Stimulated activated CD4-positive, alpha-beta T cell treated with anti-CD3 and anti-CD28 coated beads, Interleukin-2, amount 100 ng/mL, for 4 hours (primary cell): ENCODE results near the gene B9D1.
A peak's percentile ranks its signal among the peaks of the same experiment; 100 is the strongest.

Experiments
- DNase-seq: peaks from one replicate; pipeline ENCODE4 v3.0.0-alpha.2; 2020; ENCODE audit warnings: low read depth

Gene B9D1, protein sequence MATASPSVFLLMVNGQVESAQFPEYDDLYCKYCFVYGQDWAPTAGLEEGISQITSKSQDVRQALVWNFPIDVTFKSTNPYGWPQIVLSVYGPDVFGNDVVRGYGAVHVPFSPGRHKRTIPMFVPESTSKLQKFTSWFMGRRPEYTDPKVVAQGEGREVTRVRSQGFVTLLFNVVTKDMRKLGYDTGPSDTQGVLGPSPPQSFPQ

GRCh38 chr17:19362277-19363113, at the start of gene B9D1:
Gene B9D1, minus strand, starts transcription at chr17:19362723. Its CDS starts 154 bp downstream, at chr17:19362569.
- peak; percentile 89 for DNase-seq

DNA sequence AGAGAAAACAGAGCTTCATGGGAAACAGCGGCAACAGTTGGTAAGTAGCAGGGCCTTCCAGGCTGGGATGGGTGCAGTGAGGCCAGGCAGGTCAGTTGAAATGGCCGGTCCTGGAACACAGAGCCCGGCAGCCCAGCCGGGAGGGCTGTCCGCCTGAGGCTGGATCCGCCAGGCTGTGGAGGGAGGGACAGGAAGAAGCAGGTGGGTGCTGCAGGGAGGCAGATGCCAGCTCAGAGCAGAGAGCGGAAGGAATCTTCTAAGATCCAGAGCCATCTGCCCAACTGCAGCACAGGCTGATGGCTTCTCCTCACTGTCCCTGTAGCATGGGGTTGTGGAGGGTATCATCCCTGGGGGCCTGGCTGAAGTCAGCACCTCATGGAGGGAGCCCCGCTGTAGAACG, 49.1 kb upstream of the B9D1 start:
- DNase-seq: no peak

DNA sequence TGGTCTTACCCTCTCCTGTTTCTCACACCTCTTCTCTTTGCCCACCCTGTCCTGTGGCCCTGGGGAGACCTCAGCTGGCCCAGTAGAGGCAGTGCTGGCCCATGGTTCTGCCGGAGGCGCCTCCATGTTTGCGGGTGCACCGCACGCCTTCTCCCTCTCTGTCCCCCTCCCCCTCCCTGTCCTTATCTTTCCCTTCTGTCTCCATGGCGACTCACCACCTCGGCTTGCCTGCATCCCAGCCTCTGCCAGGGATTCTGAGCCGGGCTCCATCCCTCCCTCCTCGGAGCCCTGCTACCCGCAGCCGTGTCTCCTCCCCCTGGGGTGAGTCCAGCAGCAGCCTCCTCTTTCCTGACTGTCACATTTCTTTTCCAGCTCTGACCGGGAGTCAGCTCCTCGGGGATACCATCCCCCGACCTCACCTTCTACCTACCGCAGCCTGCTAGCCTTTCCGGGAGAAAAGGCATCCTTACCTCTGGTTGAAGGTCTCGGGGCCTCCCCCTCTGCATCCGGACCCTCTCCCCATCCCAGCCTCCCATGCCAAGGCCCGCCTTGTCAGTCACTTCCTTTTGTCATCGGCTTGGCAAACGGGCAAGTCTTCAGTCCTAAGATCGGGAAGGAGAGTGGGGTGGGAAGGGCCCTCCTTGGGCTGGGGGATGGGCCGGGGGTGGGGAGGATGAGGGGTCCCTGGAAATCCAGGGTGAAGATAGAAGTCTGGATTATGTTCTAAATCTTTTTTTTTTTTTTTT, 48.5 kb upstream of the B9D1 start, which contains the start of gene RNF112:
Gene RNF112 (plus strand): TSS at position 358 of the 746 bp plus-strand sequence. CDS start 177 bp downstream, at position 535.
- no peak for DNase-seq

- DNase-seq: no peak
Observed at GRCh38 chr17:19410091-19410490, 47.6 kb upstream of the B9D1 start.

DNA sequence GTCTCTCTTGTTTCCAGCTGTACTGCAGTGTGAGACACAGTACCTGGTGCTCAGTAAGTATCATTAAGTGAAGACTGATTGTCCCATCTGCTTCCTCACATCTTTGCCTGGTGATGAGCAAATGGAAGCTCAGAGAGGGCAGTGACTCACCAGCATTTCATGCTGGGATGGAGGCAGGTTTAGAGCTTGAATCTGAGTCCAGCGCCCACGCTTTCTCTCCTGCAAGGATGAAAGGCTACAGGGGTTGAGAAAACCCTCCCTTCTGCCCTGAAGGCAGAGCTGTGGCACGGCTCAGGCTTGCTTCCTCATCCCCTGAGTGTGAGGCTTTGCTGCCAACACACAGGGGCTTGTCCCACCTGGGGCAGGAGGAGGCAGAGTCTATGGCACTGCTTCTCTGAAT, 47.0 kb upstream of the B9D1 start:
- peak; percentile 12 for DNase-seq

DNA sequence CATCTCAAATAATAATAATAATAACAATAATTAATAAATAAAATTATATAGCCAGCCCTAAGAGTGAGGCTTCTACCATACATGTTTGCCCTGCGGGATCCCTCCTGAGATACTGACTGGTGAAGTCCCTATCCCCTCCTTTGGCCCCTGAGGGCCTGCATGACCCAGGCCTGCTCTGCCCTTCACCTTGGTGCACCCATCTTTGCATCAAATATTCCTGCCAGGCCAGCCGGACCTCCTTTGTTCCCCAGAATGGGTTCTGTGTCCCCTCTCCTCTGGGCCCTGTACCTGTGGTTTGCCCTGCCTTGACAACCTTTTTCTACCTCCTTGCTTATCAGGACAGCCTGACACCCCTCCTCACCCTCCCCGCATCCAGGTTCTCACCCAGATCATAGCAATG, 46.5 kb upstream of the B9D1 start:
- DNase-seq: no peak

GRCh38 chr17:19408346-19408710, 45.8 kb upstream of the B9D1 start:
- no peak for DNase-seq

- no peak for DNase-seq
Observed at GRCh38 chr17:19407601-19408345, 45.2 kb upstream of the B9D1 start.

GRCh38 chr17:19405114-19405513, 42.6 kb upstream of the B9D1 start:
- no peak for DNase-seq

DNA sequence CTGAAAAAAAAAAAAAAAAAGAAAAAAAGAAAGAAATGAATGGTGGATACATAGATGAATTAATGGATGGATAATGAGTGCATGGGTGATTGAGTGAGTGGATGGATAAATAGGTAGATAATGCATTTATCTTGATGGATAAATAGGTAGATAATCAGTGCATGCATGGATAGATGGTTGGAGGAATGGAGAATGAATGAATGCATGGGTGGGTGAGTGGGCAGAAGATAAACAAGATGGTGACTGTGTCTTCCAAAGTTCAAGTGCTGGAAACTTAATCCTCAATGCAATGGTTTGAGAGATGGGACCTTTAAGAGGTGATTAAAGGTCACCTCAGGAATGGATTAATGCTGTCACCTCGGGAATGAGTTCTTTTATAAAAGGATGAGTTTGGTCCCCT, 41.7 kb upstream of the B9D1 start:
- no peak for DNase-seq

DNA sequence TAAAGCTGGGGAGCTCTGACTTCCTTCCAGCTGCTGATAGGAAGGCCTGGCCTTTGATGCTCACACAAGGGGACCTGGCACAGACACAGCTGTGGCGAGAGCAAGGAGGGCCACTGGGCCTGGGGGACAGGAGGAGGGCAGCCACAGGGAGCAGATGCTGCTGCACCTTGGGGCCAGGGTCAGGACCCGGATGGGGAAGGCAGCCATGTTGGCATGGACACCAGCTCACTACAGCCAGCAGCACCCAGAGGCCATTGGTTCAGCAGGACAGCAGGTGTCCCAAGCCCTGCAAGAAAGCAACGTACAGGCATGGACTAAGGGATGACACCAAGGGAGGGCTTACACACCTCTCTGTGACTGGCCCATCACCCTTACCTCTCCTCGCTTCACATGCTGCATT, 40.5 kb upstream of the B9D1 start:
- DNase-seq: no peak

DNA sequence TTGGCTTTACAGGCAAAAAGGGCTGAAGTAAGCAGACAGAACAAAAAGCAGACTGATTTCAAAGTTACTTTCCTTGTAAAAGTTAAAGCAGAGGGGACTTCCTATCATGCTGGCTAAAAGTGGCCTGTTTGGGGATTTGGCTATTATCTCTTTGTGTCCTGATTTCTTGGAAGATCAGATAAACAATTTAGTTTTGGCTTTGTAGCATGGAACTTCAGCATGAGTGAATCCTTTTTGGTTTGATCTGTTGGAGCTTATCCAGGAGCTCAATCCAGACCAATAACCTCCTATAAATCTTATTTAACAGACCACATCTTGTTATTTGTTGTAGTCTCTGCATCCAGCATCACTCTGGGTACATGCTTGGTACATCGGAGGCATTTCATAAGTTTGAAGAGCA, 39.6 kb upstream of the B9D1 start:
- no peak for DNase-seq

DNA sequence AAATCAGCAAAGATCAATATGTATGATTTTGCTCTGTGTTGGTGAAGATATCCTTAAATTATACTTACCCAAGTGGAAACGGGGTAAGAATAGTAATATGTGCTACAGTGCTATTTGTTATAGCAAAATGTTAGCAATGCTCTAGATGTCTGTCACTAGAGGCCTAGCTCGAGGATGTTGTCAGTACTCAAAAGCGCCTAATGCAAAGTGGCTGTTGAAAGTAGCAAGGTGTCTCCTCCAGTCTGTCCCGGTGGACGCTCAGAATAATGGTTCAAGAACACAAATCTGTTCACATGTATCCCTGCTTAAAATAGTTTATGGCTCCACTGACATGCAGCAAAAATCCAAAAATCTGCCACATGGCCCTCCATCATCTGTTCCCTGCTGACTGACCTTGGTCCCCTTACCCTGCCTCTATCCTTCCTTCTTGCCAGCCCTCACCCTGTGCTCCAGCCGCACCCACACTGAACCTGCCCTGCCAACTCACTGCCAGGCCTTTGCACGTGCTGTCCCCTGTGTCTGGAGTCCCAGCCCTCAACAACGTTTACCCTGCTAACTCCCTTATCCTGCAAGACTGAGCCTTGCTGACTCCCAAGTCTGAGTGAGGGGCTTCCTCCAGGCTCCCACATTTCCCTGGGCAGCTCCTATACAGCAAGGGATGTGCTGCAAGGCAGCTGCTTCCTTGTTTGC, 38.9 kb upstream of the B9D1 start:
- no peak for DNase-seq

DNA sequence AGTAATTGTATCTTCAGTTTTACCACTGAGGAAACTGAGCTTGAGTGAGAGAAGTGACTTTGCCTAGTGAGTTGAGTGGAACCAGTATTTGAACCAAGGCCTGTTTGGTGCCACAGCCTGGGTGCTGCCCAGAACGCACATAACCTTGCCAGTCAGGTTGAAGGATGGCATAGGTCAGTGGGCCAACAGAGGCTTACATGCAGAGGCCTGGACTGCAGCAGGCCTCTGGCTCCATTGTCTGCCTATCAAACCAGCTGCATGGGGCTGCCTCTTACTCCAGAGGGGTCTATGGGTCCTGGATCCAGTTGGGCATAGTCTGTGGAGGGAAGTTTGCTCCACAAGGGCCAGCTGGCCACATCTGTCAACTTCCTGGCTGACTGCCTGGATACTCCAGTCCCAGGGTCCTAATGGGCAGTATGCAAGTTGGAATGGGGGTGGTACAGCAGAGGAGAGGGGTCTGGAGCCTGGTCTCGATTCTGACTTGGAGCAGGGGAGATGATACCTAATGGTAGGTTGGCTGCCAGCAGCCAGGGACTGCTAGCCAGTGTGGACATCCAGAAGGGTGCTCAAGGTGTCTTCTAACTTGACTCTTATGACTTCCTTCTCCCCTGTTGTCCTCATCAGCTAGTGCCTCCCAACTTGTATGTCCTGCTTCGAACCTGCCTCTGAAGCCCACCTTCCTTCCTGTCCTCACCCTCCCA, 37.4 kb upstream of the B9D1 start:
- no peak for DNase-seq

GRCh38 chr17:19398301-19399181, 36.0 kb upstream of the B9D1 start:
- no peak for DNase-seq

DNA sequence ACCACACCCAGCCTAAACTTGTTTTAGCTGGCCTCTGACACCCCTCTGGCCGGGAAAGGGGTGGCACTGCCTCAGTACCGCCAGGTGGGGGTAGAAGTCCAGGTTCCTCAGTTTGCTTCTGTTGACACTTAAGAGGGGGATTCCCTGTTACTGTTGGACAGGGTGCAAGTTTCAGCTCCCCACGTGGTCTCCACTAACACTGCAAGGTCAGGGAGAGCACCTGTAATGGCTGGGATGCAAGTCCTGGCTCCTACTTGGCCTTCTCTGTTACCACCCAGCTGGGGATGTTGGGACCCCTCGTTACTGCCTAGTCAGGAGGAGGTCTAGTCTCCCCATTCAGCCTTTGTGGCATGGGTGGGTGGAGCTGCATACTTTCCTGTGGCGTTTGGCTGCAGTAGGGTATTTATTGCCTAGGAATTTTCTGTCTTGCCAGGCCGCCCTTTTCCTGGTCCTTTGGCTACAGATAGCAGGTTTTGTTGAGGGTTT, 35.1 kb upstream of the B9D1 start:
- no peak for DNase-seq

GRCh38 chr17:19392303-19392702, 29.8 kb upstream of the B9D1 start:
- no peak for DNase-seq

- DNase-seq: no peak
Observed at GRCh38 chr17:19391432-19391831, 28.9 kb upstream of the B9D1 start.

DNA sequence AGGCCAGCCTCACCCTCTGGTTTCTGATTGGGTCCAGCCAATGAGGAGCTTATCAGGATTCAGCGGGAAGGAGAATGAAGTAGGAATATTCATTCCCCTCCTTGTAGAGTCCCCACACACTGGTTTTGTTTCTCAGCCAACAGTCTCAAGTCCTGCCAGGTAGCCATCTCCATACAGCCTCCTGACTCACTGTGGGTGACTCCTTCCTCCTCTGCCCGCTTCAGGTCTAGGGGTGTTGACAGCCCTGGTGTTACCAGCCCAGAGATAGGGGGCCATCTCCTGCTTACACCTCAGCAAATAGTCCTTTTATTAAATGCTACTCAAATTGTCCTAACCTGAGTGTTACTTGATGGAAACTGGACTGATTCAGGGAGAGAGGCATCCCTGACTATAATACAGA, 28.4 kb upstream of the B9D1 start:
- no peak for DNase-seq
